ENCODE data around the gene YBX2.

YBX2 gene

DNA sequence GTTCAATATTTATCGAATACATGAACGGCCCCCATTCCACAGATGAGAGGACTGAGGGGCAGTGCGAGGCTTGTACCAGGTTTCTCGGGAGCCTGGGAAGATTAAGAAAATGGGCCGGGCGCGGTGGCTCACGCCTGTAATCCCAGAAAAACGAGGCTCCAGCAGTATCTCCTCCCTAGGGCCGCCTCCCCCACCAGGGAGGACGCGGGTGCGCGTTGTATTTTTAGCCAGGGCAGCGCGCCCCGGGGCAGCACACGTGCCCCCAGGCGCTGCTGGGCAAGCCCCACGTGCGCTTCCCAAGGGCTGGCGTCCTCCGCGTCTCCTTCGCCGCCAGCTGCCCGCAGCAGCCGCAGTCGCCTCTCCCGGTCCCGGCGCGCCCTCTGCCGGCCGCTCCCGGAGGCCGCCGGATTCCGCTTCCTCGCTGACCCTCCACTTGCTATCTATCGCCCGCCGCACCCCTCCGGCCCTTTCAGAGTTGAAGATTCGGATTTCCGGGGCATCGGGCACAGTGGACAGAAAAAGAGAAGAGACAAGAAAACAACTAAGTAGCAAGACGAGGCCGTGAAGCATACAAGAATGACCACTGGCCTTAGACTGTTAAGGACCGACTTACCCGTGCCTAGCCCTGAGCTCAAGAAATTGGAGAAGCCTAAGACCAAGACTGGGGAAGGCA, 1.9 kb upstream of the YBX2 start:
- Histone ChIP-seq H3K36me3 (ENCODE audit: control insufficient read depth in 1 of 2, insufficient read depth in 2 of 2, low read length in 2 of 2) (no peaks in the 10 kb centered on the region), H3K27ac (ENCODE audit: low read depth, low read length) (no peak overlapping the region)

DNA sequence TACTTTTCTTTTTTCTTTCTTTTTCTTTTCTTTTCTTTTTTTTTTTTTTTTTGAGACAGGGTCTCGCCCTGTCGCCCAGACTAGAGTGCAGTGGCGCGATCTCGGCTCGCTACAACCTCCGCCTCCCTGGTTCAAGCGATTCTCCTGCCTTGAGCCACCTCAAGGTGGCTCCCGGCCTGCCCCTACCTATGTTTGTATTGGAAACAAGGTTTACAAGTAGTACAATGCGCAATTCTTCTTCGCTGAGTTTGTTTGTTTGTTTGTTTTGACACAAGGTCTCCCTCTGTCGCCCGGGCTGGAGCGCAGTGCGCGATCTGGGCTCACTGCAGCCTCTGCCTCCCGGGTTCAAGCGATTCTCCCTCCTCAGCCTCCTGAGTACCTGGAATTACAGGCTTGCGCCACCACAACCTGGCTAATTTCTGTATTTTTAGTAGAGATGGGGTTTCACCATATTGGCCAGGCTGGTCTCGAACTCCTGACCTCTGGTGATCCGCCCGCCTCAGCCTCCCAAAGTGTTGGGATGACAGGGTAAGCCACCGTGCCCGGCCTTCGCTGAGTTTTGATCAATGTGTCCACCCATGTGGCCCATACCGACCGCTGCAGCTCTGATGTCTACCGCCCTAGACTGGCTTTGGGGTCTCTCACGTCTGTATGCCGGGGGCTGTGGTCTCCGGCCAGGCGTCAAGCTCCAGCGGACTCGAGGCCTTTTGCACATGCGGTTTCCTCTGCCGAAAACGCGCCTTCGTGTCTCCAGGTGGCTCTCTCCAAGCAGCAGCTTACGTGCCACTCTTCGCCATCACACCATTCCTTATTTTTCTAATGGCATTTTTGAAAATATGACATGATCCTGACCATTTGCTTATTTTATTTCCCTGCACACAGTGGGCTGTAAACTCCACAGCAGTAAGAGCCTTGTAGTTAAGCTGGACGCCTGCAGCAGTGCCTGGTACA, 1.1 kb upstream of the YBX2 start:
- Histone ChIP-seq H3K4me1 (ENCODE audit: control insufficient read depth in 1 of 2, insufficient read depth in 2 of 2, low read length in 2 of 2) (peaks cover 33 to 45% of the 10 kb centered on the region in 2 donors), H3K27ac (ENCODE audit: low read depth, low read length) (peak overlapping the region; percentile 58), H3K27me3 (ENCODE audit: control insufficient read depth in 1 of 2, insufficient read depth in 2 of 2, low read length in 2 of 2) (peaks cover 3 to 16% of the 10 kb centered on the region in 2 donors)

More for the DNA sequence above, 1.9 kb upstream of the YBX2 start:
- Histone ChIP-seq H3K4me3 (ENCODE audit: low read depth in 1 of 2, low read length in 2 of 2) (peak overlapping the region; percentile 10 to 16), H3K27me3 (ENCODE audit: control insufficient read depth in 1 of 2, insufficient read depth in 2 of 2, low read length in 2 of 2) (peaks cover 3 to 15% of the 10 kb centered on the region in 2 donors), H3K9me3 (ENCODE audit: control insufficient read depth in 1 of 2, low read length in 2 of 2) (no peaks in the 10 kb centered on the region), H3K9ac (ENCODE audit: low read depth in 1 of 2, low read length in 2 of 2) (peak overlapping the region; percentile 32 to 63), H3K4me1 (ENCODE audit: control insufficient read depth in 1 of 2, insufficient read depth in 2 of 2, low read length in 2 of 2) (peaks cover 33 to 45% of the 10 kb centered on the region in 2 donors)

DNA sequence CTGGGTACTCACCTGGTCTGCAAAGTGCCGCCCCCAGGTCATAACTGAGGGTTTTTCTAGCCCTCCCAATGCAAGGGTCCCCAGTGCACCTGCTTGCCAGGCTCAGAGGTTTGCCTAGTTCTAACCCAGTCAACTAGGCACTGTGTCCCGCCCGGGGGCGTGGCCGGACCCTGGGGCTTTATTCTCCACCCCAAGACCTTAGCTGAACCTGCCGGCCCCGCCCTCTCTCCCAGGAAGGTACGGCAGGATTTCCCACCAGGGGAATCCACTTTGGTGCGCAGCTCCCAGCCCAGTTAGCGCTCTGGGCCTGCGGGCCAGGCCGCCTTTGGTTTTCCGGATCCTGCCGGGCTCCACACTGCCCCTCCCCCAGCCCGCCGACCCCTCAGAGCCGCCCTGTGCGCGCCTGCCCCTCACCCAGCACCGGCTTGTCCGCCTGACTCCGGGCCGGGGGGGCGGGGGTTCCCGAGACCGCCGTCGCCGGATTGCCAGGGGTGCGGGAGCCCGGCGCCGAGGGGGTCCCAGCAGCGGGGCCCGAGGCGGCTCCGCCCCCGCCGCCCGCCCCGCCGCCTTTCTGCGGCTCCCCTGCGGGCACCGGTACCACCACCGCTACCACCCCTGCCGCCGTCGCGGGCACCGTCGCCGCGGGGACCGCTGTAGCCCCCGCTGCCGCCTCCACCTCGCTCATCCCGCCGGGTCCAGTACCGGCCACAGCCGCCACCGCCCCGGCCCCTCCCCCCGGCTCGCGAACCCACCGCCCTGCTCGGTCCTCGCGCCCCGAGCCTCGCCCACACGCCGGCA, 424 bp downstream of the YBX2 start:
- Histone ChIP-seq H3K36me3 (ENCODE audit: control insufficient read depth in 1 of 2, insufficient read depth in 2 of 2, low read length in 2 of 2) (no peaks in the 10 kb centered on the region), H3K4me1 (ENCODE audit: control insufficient read depth in 1 of 2, insufficient read depth in 2 of 2, low read length in 2 of 2) (peaks cover 33 to 45% of the 10 kb centered on the region in 2 donors), H3K27me3 (ENCODE audit: control insufficient read depth in 1 of 2, insufficient read depth in 2 of 2, low read length in 2 of 2) (peaks cover 3 to 16% of the 10 kb centered on the region in 2 donors), H3K9me3 (ENCODE audit: control insufficient read depth in 1 of 2, low read length in 2 of 2) (no peaks in the 10 kb centered on the region), H3K9ac (ENCODE audit: low read depth in 1 of 2, low read length in 2 of 2) (peak overlapping the region; percentile 57 to 69), H3K4me3 (ENCODE audit: low read depth in 1 of 2, low read length in 2 of 2) (peak overlapping the region; percentile 58 to 59), H3K27ac (ENCODE audit: low read depth, low read length) (peak overlapping the region; percentile 62)

More for the DNA sequence above, 1.1 kb upstream of the YBX2 start:
- Histone ChIP-seq H3K9me3 (ENCODE audit: control insufficient read depth in 1 of 2, low read length in 2 of 2) (no peaks in the 10 kb centered on the region), H3K36me3 (ENCODE audit: control insufficient read depth in 1 of 2, insufficient read depth in 2 of 2, low read length in 2 of 2) (no peaks in the 10 kb centered on the region), H3K4me3 (ENCODE audit: low read depth in 1 of 2, low read length in 2 of 2) (peak overlapping the region; percentile 39 to 53), H3K9ac (ENCODE audit: low read depth in 1 of 2, low read length in 2 of 2) (peak overlapping the region; percentile 32)

DNA sequence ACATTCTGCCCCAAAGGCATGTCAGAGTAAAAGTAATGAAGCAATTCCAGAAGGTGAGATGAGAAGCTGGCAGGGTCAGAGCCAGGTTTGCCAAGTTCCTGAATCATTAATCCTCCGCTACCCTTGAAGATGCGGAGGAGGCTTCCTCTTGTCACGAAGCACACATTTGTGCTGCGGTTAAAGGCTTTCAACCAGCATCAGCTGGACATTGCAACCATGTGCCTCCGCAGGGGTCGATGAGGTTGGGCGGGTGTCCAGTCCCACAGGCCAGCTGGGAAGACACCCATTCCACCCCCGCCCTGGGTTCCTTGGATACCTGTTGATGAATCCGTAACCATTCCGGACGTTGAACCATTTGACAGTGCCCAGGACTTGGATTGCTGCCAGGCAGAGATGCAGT, 1.3 kb downstream of the YBX2 start:
- Histone ChIP-seq H3K4me3 (ENCODE audit: low read depth in 1 of 2, low read length in 2 of 2) (peak overlapping the region; percentile 58 to 59), H3K9me3 (ENCODE audit: control insufficient read depth in 1 of 2, low read length in 2 of 2) (no peaks in the 10 kb centered on the region), H3K9ac (ENCODE audit: low read depth in 1 of 2, low read length in 2 of 2) (peak overlapping the region; percentile 57 to 69), H3K27ac (ENCODE audit: low read depth, low read length) (no peak overlapping the region), H3K4me1 (ENCODE audit: control insufficient read depth in 1 of 2, insufficient read depth in 2 of 2, low read length in 2 of 2) (peaks cover 33 to 45% of the 10 kb centered on the region in 2 donors), H3K27me3 (ENCODE audit: control insufficient read depth in 1 of 2, insufficient read depth in 2 of 2, low read length in 2 of 2) (peaks cover 3 to 16% of the 10 kb centered on the region in 2 donors), H3K36me3 (ENCODE audit: control insufficient read depth in 1 of 2, insufficient read depth in 2 of 2, low read length in 2 of 2) (no peaks in the 10 kb centered on the region)

DNA sequence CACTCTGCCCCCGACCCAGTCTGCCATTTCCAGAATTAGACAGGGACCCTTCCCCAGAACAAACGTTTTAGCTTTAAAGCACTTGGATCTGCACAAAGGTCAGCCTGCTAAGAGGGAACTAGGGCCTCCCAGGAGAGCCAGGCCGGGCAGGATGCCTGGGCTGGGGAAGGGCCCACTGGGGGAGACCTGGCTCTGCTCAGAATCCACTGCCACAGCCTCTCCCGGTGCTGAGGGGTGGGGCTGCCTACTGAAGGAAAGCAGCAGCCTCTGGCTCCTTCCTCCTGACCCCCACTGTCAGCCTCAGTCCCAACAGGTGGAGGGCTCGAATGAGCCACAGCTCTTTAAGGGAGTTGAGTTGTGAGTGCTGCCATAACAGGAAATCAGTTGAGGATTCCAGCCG, 1.7 kb downstream of the YBX2 start:
- H3K9ac ChIP-seq (ENCODE audit: low read depth in 1 of 2, low read length in 2 of 2), result peak overlapping the region in 1 of 2 donors; percentile 69
- peaks cover 33 to 45% of the 10 kb centered on the region in 2 donors for H3K4me1 ChIP-seq (ENCODE audit: control insufficient read depth in 1 of 2, insufficient read depth in 2 of 2, low read length in 2 of 2)
- no peak overlapping the region for H3K27ac ChIP-seq (ENCODE audit: low read depth, low read length)
- no peaks in the 10 kb centered on the region for H3K36me3 ChIP-seq (ENCODE audit: control insufficient read depth in 1 of 2, insufficient read depth in 2 of 2, low read length in 2 of 2)
- peaks cover 3 to 16% of the 10 kb centered on the region in 2 donors for H3K27me3 ChIP-seq (ENCODE audit: control insufficient read depth in 1 of 2, insufficient read depth in 2 of 2, low read length in 2 of 2)
- no peaks in the 10 kb centered on the region for H3K9me3 ChIP-seq (ENCODE audit: control insufficient read depth in 1 of 2, low read length in 2 of 2)
- peak overlapping the region; percentile 58 to 59 for H3K4me3 ChIP-seq (ENCODE audit: low read depth in 1 of 2, low read length in 2 of 2)

DNA sequence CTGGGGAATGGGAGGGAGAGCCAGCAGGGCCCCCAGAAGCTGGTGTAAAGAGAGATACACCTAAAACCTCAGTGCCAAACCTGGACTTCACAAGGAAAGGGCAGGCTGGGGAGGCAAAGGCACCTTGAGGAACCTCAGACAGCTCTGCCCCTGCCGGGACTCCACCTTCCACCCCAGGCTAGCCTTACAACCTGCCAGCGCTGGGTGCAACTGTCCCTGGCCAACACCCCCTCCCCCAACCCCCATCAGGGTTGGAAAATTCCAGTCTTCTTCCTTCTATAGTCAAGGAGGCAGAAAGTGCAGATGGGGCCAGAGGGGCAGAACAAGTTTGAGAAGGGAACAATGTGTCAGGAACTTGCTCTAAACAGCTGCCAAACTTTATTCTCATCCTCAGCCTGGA, 2.2 kb downstream of the YBX2 start:
- H3K27ac ChIP-seq (ENCODE audit: low read depth, low read length), result no peak overlapping the region
- H3K4me1 ChIP-seq (ENCODE audit: control insufficient read depth in 1 of 2, insufficient read depth in 2 of 2, low read length in 2 of 2), result peaks cover 33 to 45% of the 10 kb centered on the region in 2 donors
- H3K9me3 ChIP-seq (ENCODE audit: control insufficient read depth in 1 of 2, low read length in 2 of 2), result no peaks in the 10 kb centered on the region
- H3K9ac ChIP-seq (ENCODE audit: low read depth in 1 of 2, low read length in 2 of 2), result peak overlapping the region in 1 of 2 donors; percentile 69
- no peaks in the 10 kb centered on the region for H3K36me3 ChIP-seq (ENCODE audit: control insufficient read depth in 1 of 2, insufficient read depth in 2 of 2, low read length in 2 of 2)
- peaks cover 3 to 16% of the 10 kb centered on the region in 2 donors for H3K27me3 ChIP-seq (ENCODE audit: control insufficient read depth in 1 of 2, insufficient read depth in 2 of 2, low read length in 2 of 2)
- H3K4me3 ChIP-seq (ENCODE audit: low read depth in 1 of 2, low read length in 2 of 2), result peak overlapping the region in 1 of 2 donors; percentile 58

DNA sequence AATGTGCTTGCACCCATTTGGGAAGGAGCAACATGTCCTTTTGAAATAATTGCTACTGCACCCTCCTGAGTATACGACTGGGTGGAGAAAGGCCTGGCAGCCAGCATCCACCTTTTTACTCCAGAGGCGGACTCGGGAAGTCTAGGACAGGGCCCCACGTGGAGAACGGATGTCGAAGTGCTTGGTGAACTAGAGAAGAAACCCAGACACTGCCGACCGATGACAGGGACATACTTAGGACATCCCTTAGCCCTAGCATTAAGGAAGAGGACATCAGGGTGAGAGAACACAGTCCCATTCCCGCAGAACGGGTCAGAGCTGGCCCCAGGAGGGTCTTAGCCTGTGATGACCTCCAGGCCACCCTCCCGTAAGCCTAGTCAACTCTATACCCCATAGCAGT, 3.8 kb downstream of the YBX2 start:
- no peaks in the 10 kb centered on the region for H3K9me3 ChIP-seq (ENCODE audit: control insufficient read depth in 1 of 2, low read length in 2 of 2)
- no peak overlapping the region for H3K4me3 ChIP-seq (ENCODE audit: low read depth in 1 of 2, low read length in 2 of 2)
- H3K9ac ChIP-seq (ENCODE audit: low read depth in 1 of 2, low read length in 2 of 2), result no peak overlapping the region
- H3K4me1 ChIP-seq (ENCODE audit: control insufficient read depth in 1 of 2, insufficient read depth in 2 of 2, low read length in 2 of 2), result peaks cover 23 to 35% of the 10 kb centered on the region in 2 donors
- H3K36me3 ChIP-seq (ENCODE audit: control insufficient read depth in 1 of 2, insufficient read depth in 2 of 2, low read length in 2 of 2), result no peaks in the 10 kb centered on the region
- H3K27me3 ChIP-seq (ENCODE audit: control insufficient read depth in 1 of 2, insufficient read depth in 2 of 2, low read length in 2 of 2), result peaks cover 1 to 16% of the 10 kb centered on the region in 2 donors
- H3K27ac ChIP-seq (ENCODE audit: low read depth, low read length), result no peak overlapping the region

DNA sequence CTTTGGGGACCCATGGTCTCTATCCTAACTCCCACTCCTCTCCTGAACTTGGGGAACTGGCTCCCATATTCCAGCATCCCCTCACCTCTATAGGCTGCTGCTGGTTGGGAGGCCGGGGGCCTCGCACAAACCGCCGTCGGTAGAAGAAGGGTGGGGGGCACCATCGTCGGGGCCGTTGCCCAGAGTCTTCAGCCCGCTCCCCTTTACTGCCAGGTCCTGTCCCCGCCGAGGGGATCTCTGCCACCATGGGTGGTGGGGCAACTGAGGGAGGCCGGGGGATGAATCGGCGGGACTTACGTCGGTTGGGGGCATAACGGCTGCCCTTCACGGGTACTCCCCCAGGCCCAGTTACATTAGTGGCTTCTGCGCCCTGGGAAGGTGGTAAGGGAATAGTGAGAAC, 4.3 kb downstream of the YBX2 start:
- Histone ChIP-seq H3K9ac (ENCODE audit: low read depth in 1 of 2, low read length in 2 of 2) (no peak overlapping the region), H3K4me1 (ENCODE audit: control insufficient read depth in 1 of 2, insufficient read depth in 2 of 2, low read length in 2 of 2) (peaks cover 22 to 30% of the 10 kb centered on the region in 2 donors), H3K27me3 (ENCODE audit: control insufficient read depth in 1 of 2, insufficient read depth in 2 of 2, low read length in 2 of 2) (peaks cover 0 to 16% of the 10 kb centered on the region in 2 donors), H3K36me3 (ENCODE audit: control insufficient read depth in 1 of 2, insufficient read depth in 2 of 2, low read length in 2 of 2) (no peaks in the 10 kb centered on the region), H3K27ac (ENCODE audit: low read depth, low read length) (no peak overlapping the region), H3K9me3 (ENCODE audit: control insufficient read depth in 1 of 2, low read length in 2 of 2) (no peaks in the 10 kb centered on the region), H3K4me3 (ENCODE audit: low read depth in 1 of 2, low read length in 2 of 2) (no peak overlapping the region)

DNA sequence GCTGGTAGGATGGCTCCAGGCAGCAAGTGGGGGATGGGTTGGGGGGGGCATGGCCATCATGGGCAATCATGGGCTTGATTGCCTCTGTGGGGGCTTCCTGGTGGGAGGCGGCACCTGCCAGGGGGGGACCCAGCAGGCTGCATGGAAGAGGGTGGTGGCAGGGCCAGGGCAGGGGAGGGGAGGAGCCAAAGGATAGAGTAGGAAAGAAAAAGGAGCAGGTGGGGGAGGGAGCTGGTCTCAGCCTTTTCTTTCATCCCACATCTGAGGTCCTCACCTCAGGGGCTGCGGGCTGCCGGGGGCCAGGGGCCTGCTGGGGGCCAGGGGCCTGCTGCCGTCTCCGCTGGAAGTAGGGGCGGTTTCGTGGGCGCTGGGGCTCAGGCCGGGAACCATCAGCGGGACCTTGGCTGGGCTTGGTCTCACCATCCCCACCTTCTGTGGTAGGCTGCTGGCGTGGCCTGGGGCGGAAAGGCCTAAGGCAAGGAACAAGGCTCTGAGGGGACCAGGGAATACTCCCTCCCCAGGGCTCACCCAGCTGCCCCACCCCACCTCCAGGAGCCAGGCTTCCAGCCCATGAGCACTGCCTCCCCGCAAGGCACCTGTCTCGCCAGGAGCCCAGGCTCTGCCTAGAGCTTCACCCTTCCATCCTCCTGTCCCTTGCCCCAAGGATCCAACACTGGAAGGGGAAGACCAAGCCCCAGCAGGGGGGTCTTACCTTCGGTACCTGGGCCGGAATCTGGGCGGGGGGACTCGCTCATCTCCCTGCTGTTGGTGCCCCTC, 5.0 kb downstream of the YBX2 start:
- Histone ChIP-seq H3K4me1 (ENCODE audit: control insufficient read depth in 1 of 2, insufficient read depth in 2 of 2, low read length in 2 of 2) (peaks cover 22 to 25% of the 10 kb centered on the region in 2 donors), H3K27ac (ENCODE audit: low read depth, low read length) (no peak overlapping the region), H3K27me3 (ENCODE audit: control insufficient read depth in 1 of 2, insufficient read depth in 2 of 2, low read length in 2 of 2) (peaks cover 0 to 16% of the 10 kb centered on the region in 2 donors), H3K9ac (ENCODE audit: low read depth in 1 of 2, low read length in 2 of 2) (no peak overlapping the region), H3K4me3 (ENCODE audit: low read depth in 1 of 2, low read length in 2 of 2) (no peak overlapping the region), H3K9me3 (ENCODE audit: control insufficient read depth in 1 of 2, low read length in 2 of 2) (no peaks in the 10 kb centered on the region), H3K36me3 (ENCODE audit: control insufficient read depth in 1 of 2, insufficient read depth in 2 of 2, low read length in 2 of 2) (no peaks in the 10 kb centered on the region)
